IMR-90 (cell line): ENCODE results near the gene COX8C. TPM values are rescaled to one million over a fixed set of nuclear protein-coding genes. Genes with fewer than 3 reads are reported as not detected.

Experiments used
- ATAC-seq: fragments of 200-7000 bp; cut with Tn5 transposase; 2 replicates; pipeline ENCODE4 v1.9.1; 2020; ENCODE audit warnings: low read depth, mild to moderate bottlenecking, moderate library complexity
- BruUV-seq: library from RNA; stranded (reverse); fragments of 400-500 nt; replicated peaks from 2 replicates; lab custom pipeline; 2021; lab: Mats Ljungman, UMichigan
- CTCF ChIA-PET: fragments of 300-600 bp; formaldehyde crosslinking; extraction: SDS; loops from one replicate; lab custom pipeline; 2021; ENCODE audit warnings: antibody characterized with exemption; lab: Yijun Ruan, JAX
- POLR2A ChIA-PET: fragments of 300-600 bp; sonication (Branson Sonifier 250); formaldehyde crosslinking; loops from one replicate; lab custom pipeline; 2022; ENCODE audit warnings: antibody characterized with exemption; ENCODE audit not compliant: unreplicated experiment; lab: Charles Lee
- DNase-seq: peaks from one replicate; pipeline ENCODE4 v3.0.0; 2013
- H2AFZ ChIP-seq: replicated peaks from 2 replicates; pipeline ENCODE3; 2013; ENCODE audit warnings: low read length, mild to moderate bottlenecking; ENCODE audit not compliant: poor library complexity
- H2AK5ac ChIP-seq: 2 replicates; pipeline ENCODE4 v1.6.1; 2013; ENCODE audit warnings: low read depth, low read length, inconsistent platforms
- H2AK9ac ChIP-seq: replicated peaks from 2 replicates; pipeline ENCODE3; 2013; ENCODE audit warnings: mild to moderate bottlenecking, low read depth, low read length, moderate library complexity; ENCODE audit not compliant: poor library complexity
- H2BK120ac ChIP-seq: 2 replicates; pipeline ENCODE4 v1.6.1; 2013; ENCODE audit warnings: low read depth, low read length, inconsistent platforms
- H2BK15ac ChIP-seq: 3 replicates; pipeline ENCODE4 v1.6.1; 2013; ENCODE audit warnings: low read depth, low read length, inconsistent platforms
- H2BK20ac ChIP-seq: 2 replicates; pipeline ENCODE4 v1.6.1; 2013; ENCODE audit warnings: low read depth, mild to moderate bottlenecking, inconsistent platforms, low read length, moderate library complexity
- H2BK5ac ChIP-seq: 2 replicates; pipeline ENCODE4 v1.6.1; 2013; ENCODE audit warnings: mild to moderate bottlenecking, low read depth, low read length, inconsistent platforms; ENCODE audit not compliant: poor library complexity, severe bottlenecking
- H3K14ac ChIP-seq: replicated peaks from 2 replicates; pipeline ENCODE4 v1.6.1; 2013; ENCODE audit warnings: low read depth, low read length, inconsistent platforms
- H3K18ac ChIP-seq: 2 replicates; pipeline ENCODE4 v1.6.1; 2013; ENCODE audit warnings: low read depth, low read length, control low read depth
- H3K23ac ChIP-seq: 2 replicates; pipeline ENCODE4 v1.6.1; 2013; ENCODE audit warnings: low read depth, low read length, inconsistent platforms
- H3K27ac ChIP-seq: 2 replicates; pipeline ENCODE4 v1.5.1; 2013; ENCODE audit warnings: mild to moderate bottlenecking, control low read depth, low read length; ENCODE audit not compliant: insufficient read depth
- H3K27me3 ChIP-seq: 2 replicates; pipeline ENCODE4 v1.6.1; 2013; ENCODE audit warnings: low read length; ENCODE audit not compliant: control insufficient read depth, insufficient read depth
- H3K36me3 ChIP-seq: 2 replicates; pipeline ENCODE4 v1.6.1; 2013; ENCODE audit warnings: low read length, mixed read lengths; ENCODE audit not compliant: control insufficient read depth, insufficient read depth
- H3K4ac ChIP-seq: 2 replicates; pipeline ENCODE4 v1.6.1; 2013; ENCODE audit warnings: low read depth, low read length, inconsistent platforms
- H3K4me1 ChIP-seq: 2 replicates; pipeline ENCODE4 v1.6.1; 2013; ENCODE audit warnings: low read length, mixed read lengths; ENCODE audit not compliant: control insufficient read depth, insufficient read depth
- H3K4me2 ChIP-seq: 2 replicates; pipeline ENCODE4 v1.6.1; 2013; ENCODE audit warnings: low read depth, mild to moderate bottlenecking, control low read depth, low read length, moderate library complexity
- H3K4me3 ChIP-seq: 2 replicates; pipeline ENCODE4 v1.5.1; 2013; ENCODE audit warnings: low read depth, mild to moderate bottlenecking, control low read depth, low read length, moderate library complexity; ENCODE audit not compliant: insufficient read depth
- H3K56ac ChIP-seq: 2 replicates; pipeline ENCODE4 v1.6.1; 2013; ENCODE audit warnings: low read length, inconsistent platforms; ENCODE audit not compliant: insufficient read depth; ENCODE audit errors: extremely low read depth
- H3K79me1 ChIP-seq, 2 experiments: 2 replicates each; pipeline ENCODE4 v1.6.1; 2013; ENCODE audit warnings: low read length in 2 of 2, inconsistent platforms in 1 of 2, low read depth in 1 of 2
- H3K9ac ChIP-seq: 2 replicates; pipeline ENCODE4 v1.6.1; 2013; ENCODE audit warnings: low read depth, low read length, control low read depth
- H3K9me1 ChIP-seq: 2 replicates; pipeline ENCODE4 v1.6.1; 2013; ENCODE audit warnings: low read length, inconsistent platforms; ENCODE audit not compliant: insufficient read depth
- H3K9me3 ChIP-seq: 2 replicates; pipeline ENCODE4 v1.6.1; 2013; ENCODE audit warnings: low read length; ENCODE audit not compliant: control insufficient read depth, insufficient read depth
- H4K20me1 ChIP-seq: 2 replicates; pipeline ENCODE4 v1.6.1; 2013; ENCODE audit warnings: low read length, inconsistent platforms; ENCODE audit not compliant: insufficient read depth
- H4K5ac ChIP-seq: 2 replicates; pipeline ENCODE4 v1.6.1; 2013; ENCODE audit warnings: mild to moderate bottlenecking, low read depth, low read length, control low read depth
- H4K8ac ChIP-seq, 2 experiments: 2 replicates each; pipeline ENCODE4 v1.6.1; 2013; ENCODE audit warnings: low read depth in 2 of 2, low read length in 2 of 2, control low read depth in 1 of 2, inconsistent platforms in 1 of 2
- H4K91ac ChIP-seq: 2 replicates; pipeline ENCODE4 v1.6.1; 2013; ENCODE audit warnings: low read depth, low read length, inconsistent platforms; ENCODE audit not compliant: insufficient read depth
- BHLHE40 ChIP-seq: fragments of 150-350 bp; IDR thresholded peaks from 2 replicates; pipeline ENCODE4 v1.6.1; 2016; ENCODE audit warnings: mild to moderate bottlenecking, low read depth, low read length
- CEBPB ChIP-seq: IDR thresholded peaks from 2 replicates; pipeline ENCODE4 v1.6.1; 2012; ENCODE audit warnings: low read depth, low read length, improper control_type of control experiment
- CTCF ChIP-seq: conservative IDR thresholded peaks from 2 replicates; pipeline ENCODE4 v1.5.1; 2012; ENCODE audit warnings: mild to moderate bottlenecking, low read depth, low read length, improper control_type of control experiment
- FOS ChIP-seq: fragments of 150-350 bp; IDR thresholded peaks from 2 replicates; pipeline ENCODE4 v1.6.1; 2016; ENCODE audit warnings: low read depth, low read length
- MAFK ChIP-seq: IDR thresholded peaks from 2 replicates; pipeline ENCODE4 v1.6.1; 2012; ENCODE audit warnings: low read depth, low read length, improper control_type of control experiment
- MAZ ChIP-seq: IDR thresholded peaks from 2 replicates; pipeline ENCODE4 v1.6.1; 2012; ENCODE audit warnings: low read depth, mild to moderate bottlenecking, low read length, improper control_type of control experiment, moderate library complexity, borderline replicate concordance
- MXI1 ChIP-seq: IDR thresholded peaks from 2 replicates; pipeline ENCODE4 v1.6.1; 2012; ENCODE audit warnings: low read depth, mild to moderate bottlenecking, low read length, moderate library complexity, borderline replicate concordance
- NFE2L2 ChIP-seq: fragments of 150-350 bp; IDR thresholded peaks from 2 replicates; pipeline ENCODE4 v1.6.1; 2016; ENCODE audit warnings: low read depth, mild to moderate bottlenecking, low read length
- POLR2A ChIP-seq: IDR thresholded peaks from 2 replicates; pipeline ENCODE4 v1.6.1; 2012; ENCODE audit warnings: mild to moderate bottlenecking, low read depth, low read length
- RCOR1 ChIP-seq: IDR thresholded peaks from 2 replicates; pipeline ENCODE4 v1.6.1; 2012; ENCODE audit warnings: mild to moderate bottlenecking, low read length, improper control_type of control experiment; ENCODE audit not compliant: insufficient replicate concordance
- RFX5 ChIP-seq: IDR thresholded peaks from 2 replicates; pipeline ENCODE4 v1.8.0; 2012; ENCODE audit warnings: low read depth, mild to moderate bottlenecking, low read length, moderate library complexity
- SMC3 ChIP-seq: fragments of 150-350 bp; IDR thresholded peaks from 2 replicates; pipeline ENCODE4 v1.6.1; 2016; ENCODE audit warnings: low read depth, mild to moderate bottlenecking, antibody characterized with exemption, low read length, moderate library complexity
- WGBS, 2 experiments: methylation state at CpG; one replicate each; pipeline versions ENCODE4 v1.1.5 to v1.1.7; 2013; ENCODE audit warnings: missing lambda C conversion rate in 2 of 2; ENCODE audit not compliant: insufficient read length in 1 of 2; ENCODE audit errors: extremely low coverage in 2 of 2; 5-methylcytosine and 5-hydroxymethylcytosine counted together
- dilution Hi-C: fragments of 300-500 bp; cut with HindIII; formaldehyde crosslinking; loops from one replicate; pipeline ENCODE4 v1.14.3; 2018; ENCODE audit warnings: low sequenced_read_pairs; ENCODE audit not compliant: unreplicated experiment
- in situ Hi-C: fragments of 300-500 bp; cut with MboI; formaldehyde crosslinking; loops from 3 replicates; pipeline ENCODE4 v1.14.3; 2019; ENCODE audit warnings: low sequenced_read_pairs, inconsistent platforms, mixed read lengths
- intact Hi-C: fragments of 100-400 bp; cut with micrococcal nuclease; formaldehyde crosslinking; loops from 2 replicates; pipeline ENCODE4 v1.10.0; 2022
- polyA plus RNA-seq, 3 experiments: library from polyadenylated mRNA; depleted of rRNA; stranded (reverse); fragments of >200 nt; gene quantifications; 2 replicates each; pipeline ENCODE4 v1.2.3, GENCODE V29; 2012; ENCODE audit warnings: low replicate concordance in 1 of 3
- total RNA-seq: library from RNA; depleted of rRNA; stranded (reverse); fragments of >200 nt; gene quantifications from 2 replicates; pipeline ENCODE4 v1.2.3, GENCODE V29; 2012

The COX8C gene
- total and polyA plus RNA-seq, 2 of the 4 experiments (the other 2 are of a cell fraction), result not detected

DNA sequence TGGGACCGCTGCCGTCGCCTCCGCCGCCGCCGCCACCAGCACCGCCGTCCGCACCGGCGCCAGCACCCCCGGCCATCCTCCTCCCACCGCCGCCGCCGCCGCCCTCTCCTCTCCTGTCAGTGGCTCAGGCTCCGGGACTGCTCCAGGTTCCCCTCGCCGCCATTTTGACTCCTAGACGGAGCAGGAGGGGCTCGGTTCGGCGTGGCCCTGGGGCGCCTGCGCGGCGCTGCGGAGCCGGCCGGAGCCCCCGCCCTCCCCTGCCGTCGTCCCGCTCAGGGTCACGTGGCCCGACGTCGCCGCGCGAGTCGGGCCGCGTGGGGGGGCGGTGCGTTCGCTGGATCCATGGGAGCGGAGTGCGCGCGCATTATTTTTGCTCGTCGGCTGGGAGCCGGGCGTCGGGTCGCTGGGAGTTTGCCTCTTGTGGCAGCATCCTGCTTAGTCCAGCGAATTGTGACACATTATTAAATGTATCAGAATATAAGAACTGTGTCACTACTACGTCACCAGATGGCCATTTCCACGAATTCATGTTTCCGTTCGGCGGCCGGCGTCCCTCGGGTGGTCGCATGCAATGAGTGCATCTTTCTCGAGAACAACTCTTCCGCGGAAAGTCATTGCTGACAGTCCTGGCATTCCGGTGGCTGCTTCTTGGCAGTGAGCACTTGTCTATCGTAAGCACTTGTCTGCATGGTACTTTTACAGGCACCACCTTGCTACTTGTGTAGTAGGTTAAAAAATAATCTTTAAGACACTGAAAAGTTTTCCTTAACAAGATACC is 13.9 kb upstream of the COX8C start, which contains the start of gene BTBD7 (continued):
- TF ChIP-seq BHLHE40 (peak; percentile 29; the same call in 1 of the 2 replicates), FOS (peak; percentile 32; the same call in 1 of the 2 replicates), MAFK (peak; percentile 42; the same call in 1 of the 2 replicates)

- H2BK5ac ChIP-seq, result peak overlapping the region; percentile 31
- intact Hi-C loops (loop anchor here (1.0 to 5.0 kb wide), 4 partner anchors 126 to 749 kb away; partner anchors contain the start of genes DDX24, GON7, IFI27L1 and MOAP1), dilution Hi-C loops (no loop called here), in situ Hi-C loops (no loop called here)
- H4K5ac ChIP-seq, result peak overlapping the region; percentile 6; the same call in 1 of the 2 replicates
- no peak overlapping the region for H2BK120ac ChIP-seq
- H3K23ac ChIP-seq, result peak overlapping the region; percentile 12
- H2BK15ac ChIP-seq, result no peak overlapping the region
- no peaks in the 10 kb centered on the region for H3K36me3 ChIP-seq
- peak overlapping the region; percentile 53 for H3K9ac ChIP-seq
- ChIA-PET CTCF (no interaction called here), POLR2A (interaction anchor here (0.6 kb wide), 1 partner anchor 1831 kb away, joined by 4 read pairs; no protein-coding TSS in a partner anchor)
- no peak overlapping the region; the same call in none of the 2 replicates for H4K91ac ChIP-seq
- peak overlapping the region; percentile 35; the same call in 1 of the 2 replicates for H3K27ac ChIP-seq
- H2BK20ac ChIP-seq, result no peak overlapping the region
- peak overlapping the region; percentile 55 for H3K4me3 ChIP-seq
- no TSS peak for BruUV-seq
- DNase-seq (no peak), ATAC-seq (no peak)
- H3K4ac ChIP-seq, result no peak overlapping the region
- H3K4me1 ChIP-seq, result no peaks in the 10 kb centered on the region
- H3K4me2 ChIP-seq, result peak overlapping the region; percentile 76
- no peaks in the 10 kb centered on the region for H3K9me1 ChIP-seq
- peak overlapping the region; percentile 84 for H3K14ac ChIP-seq
- no CpG with 5 or more reads among the region's 7 CpGs for whole genome bisulfite sequencing, 2 experiments
- peaks cover 0 to 35% of the 10 kb centered on the region in 2 experiments; a peak in 2 of 4 replicates for H3K79me1 ChIP-seq
- H3K56ac ChIP-seq, result peak overlapping the region; percentile 40
- no peaks in the 10 kb centered on the region for H3K27me3 ChIP-seq
- H3K9me3 ChIP-seq, result no peaks in the 10 kb centered on the region
- H4K20me1 ChIP-seq, result peaks cover 20% of the 10 kb centered on the region; the same call in 1 of the 2 replicates
- no peak overlapping the region for H2AK5ac ChIP-seq
- no peak overlapping the region for H2AK9ac ChIP-seq
- H4K8ac ChIP-seq, result peak overlapping the region; percentile 17 to 80; a peak in 3 of 4 replicates
- peak overlapping the region; percentile 12; the same call in 1 of the 2 replicates for H3K18ac ChIP-seq
- peak overlapping the region; percentile 96 for H2AFZ ChIP-seq
- TF ChIP-seq SMC3 (no peak), NFE2L2 (no peak), MAZ (no peak), BHLHE40 (no peak), CTCF (no peak), MAFK (no peak), RCOR1 (no peak), POLR2A (no peak; the same call in 1 of the 2 replicates), MXI1 (no peak), FOS (no peak), RFX5 (no peak), CEBPB (no peak)
These were observed 13.3 kb upstream of the COX8C start for GRCh38 chr14:93333631-93334103.
